Activated T-cell treated with anti-CD3 and anti-CD28 coated beads, Interleukin-2, amount 50 U/mL, for 4 hours (primary cell): ENCODE results near the gene PPP1R37. TPM values are rescaled to one million over a fixed set of nuclear protein-coding genes. Genes with fewer than 3 reads are reported as not detected.

Source experiments
- ATAC-seq, 2 donors: fragments of 200-7000 bp; cut with Tn5 transposase; one replicate each; pipeline ENCODE4 v1.10.0; 2021
- DNase-seq: peaks from one replicate; pipeline ENCODE4 v3.0.0-alpha.2; 2020
- H3K27me3 Mint-ChIP-seq: one replicate; pipeline ENCODE4 v1.8.0; 2021; ENCODE audit warnings: low read depth, mixed read lengths
- H3K36me3 Mint-ChIP-seq: one replicate; pipeline ENCODE4 v1.8.0; 2022; ENCODE audit warnings: mixed read lengths; ENCODE audit not compliant: insufficient read depth
- H3K4me1 Mint-ChIP-seq: one replicate; pipeline ENCODE4 v1.8.0; 2021; ENCODE audit warnings: low read depth, mixed read lengths
- H3K4me3 Mint-ChIP-seq: one replicate; pipeline ENCODE4 v1.8.0; 2021; ENCODE audit warnings: mild to moderate bottlenecking, moderate library complexity, mixed read lengths
- H3K9me3 Mint-ChIP-seq: one replicate; pipeline ENCODE4 v1.8.0; 2021; ENCODE audit warnings: mixed read lengths
- total RNA-seq, 3 donors: library from RNA; stranded (reverse); gene quantifications; one replicate each; pipeline ENCODE4 v1.2.1, GENCODE V29; 2021

PPP1R37 gene
- total RNA-seq, 3 donors from 2014 or later, result 23.2 to 24.9 (median 24.7) TPM

DNA sequence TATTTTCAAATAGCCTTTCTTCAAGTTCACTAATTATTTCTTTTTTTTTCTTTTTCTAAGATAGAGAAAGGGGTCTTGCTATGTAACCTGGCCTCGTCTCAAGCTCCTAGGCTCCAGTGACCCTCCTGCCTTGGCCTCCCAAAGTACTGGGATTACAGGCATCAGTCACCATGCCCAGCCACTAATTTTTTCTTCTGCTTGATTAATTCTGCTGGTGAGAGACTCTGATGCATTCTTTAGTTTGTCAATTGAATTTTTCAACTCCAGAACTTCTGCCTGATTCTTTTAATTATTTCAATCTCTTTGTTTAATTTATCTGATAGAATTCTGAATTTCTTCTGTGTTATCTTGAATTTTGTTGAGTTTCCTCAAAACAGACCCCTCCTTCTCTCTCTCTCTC is 97.0 kb downstream of the PPP1R37 start:
- no peaks in the 10 kb centered on the region for H3K9me3 Mint-ChIP-seq
- peaks cover 1% of the 10 kb centered on the region for H3K36me3 Mint-ChIP-seq
- H3K27me3 Mint-ChIP-seq, result no peaks in the 10 kb centered on the region
- DNase-seq (no peak), ATAC-seq (no peak)
- H3K4me1 Mint-ChIP-seq, result peaks cover 3% of the 10 kb centered on the region
- no peak overlapping the region for H3K4me3 Mint-ChIP-seq

DNA sequence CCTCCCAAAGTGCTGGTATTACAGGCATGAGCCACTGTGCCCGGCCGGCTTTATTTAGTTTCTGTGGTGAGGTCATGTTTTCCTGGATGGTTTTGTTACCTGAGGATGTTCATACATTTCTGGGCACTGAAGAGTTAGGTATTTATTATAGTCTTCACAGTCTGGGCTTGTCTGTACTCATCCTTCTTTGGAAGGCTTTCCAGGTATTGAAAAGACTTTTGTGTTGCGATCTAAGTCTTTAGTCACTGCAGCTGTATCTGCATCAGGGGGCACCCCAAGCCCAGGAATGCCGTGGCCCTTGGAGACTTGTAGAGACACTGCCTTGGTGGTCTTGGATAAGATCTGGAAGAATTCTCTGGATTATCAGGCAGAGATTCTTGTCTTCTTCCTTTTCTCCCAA is 98.4 kb downstream of the PPP1R37 start:
- H3K4me3 Mint-ChIP-seq, result no peak overlapping the region
- DNase-seq, result no peak
- H3K27me3 Mint-ChIP-seq, result no peaks in the 10 kb centered on the region
- no peak for ATAC-seq
- H3K9me3 Mint-ChIP-seq, result no peaks in the 10 kb centered on the region
- peaks cover 1% of the 10 kb centered on the region for H3K36me3 Mint-ChIP-seq
- H3K4me1 Mint-ChIP-seq, result peaks cover 3% of the 10 kb centered on the region

DNA sequence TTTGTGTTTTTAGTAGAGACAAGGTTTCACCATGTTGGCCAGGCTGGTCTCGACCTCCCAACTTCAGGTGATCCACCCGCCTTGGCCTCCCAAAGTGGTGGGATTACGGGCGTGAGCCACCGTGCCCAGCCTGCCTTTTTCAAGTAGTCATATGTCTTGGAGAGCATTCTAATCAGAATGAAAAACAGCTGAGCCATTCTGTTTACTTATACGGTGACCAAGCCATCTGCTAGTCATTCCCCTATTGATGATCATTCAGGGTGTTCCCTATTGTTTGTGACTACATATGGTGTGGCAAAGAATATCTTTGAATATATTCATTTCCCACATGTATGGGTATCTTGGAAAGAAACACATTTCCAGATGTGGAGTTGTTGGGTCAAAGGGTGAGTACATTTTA is 102.8 kb downstream of the PPP1R37 start:
- Mint-ChIP-seq H3K4me3 (no peak overlapping the region), H3K4me1 (no peaks in the 10 kb centered on the region), H3K9me3 (no peaks in the 10 kb centered on the region), H3K36me3 (peaks cover 1% of the 10 kb centered on the region), H3K27me3 (no peaks in the 10 kb centered on the region)
- ATAC-seq (no peak), DNase-seq (no peak)

Other genes with a start within 250 kb of the PPP1R37 start
- gene NECTIN2, start 246.9 kb upstream of the PPP1R37 start, total RNA-seq, result 1 to 10 TPM in 2 of 3 donors, under 1 TPM in 1; 0.66 to 1.4 (median 1.3) TPM
- gene TOMM40, start 201.9 kb upstream of the PPP1R37 start, total RNA-seq, result 100 to 1,000 TPM; 427 to 536 (median 461) TPM
- gene APOE, start 187.4 kb upstream of the PPP1R37 start, total RNA-seq, result 1 to 10 TPM; 4.3 to 5.0 (median 4.9) TPM
- gene APOC1, start 178.6 kb upstream of the PPP1R37 start, total RNA-seq, result 1 to 10 TPM; 1.3 to 4.8 (median 4.2) TPM
- gene APOC4, start 150.9 kb upstream of the PPP1R37 start, total RNA-seq, result not detected
- not detected for gene APOC2, start 147.1 kb upstream of the PPP1R37 start, total RNA-seq
- gene CLPTM1, start 137.8 kb upstream of the PPP1R37 start, total RNA-seq, result 100 to 1,000 TPM; 103 to 117 (median 112) TPM
- gene RELB, start 91.7 kb upstream of the PPP1R37 start, total RNA-seq, result 100 to 1,000 TPM; 128 to 137 (median 129) TPM
- 100 to 1,000 TPM; 111 to 114 (median 114) TPM for gene CLASRP, start 54.1 kb upstream of the PPP1R37 start, total RNA-seq
- 10 to 100 TPM in 1 of 3 donors, 1 to 10 TPM in 2; 7.8 to 10.2 (median 8.6) TPM for gene ZNF296, start 16.7 kb upstream of the PPP1R37 start, total RNA-seq
- gene GEMIN7, start 13.9 kb upstream of the PPP1R37 start, total RNA-seq, result 10 to 100 TPM; 58.8 to 69.3 (median 65.0) TPM
- gene NKPD1, start 67.8 kb downstream of the PPP1R37 start, total RNA-seq, result under 1 TPM; 0.30 to 0.45 (median 0.33) TPM
- 10 to 100 TPM in 1 of 3 donors, 1 to 10 TPM in 2; 8.5 to 11.5 (median 9.1) TPM for gene TRAPPC6A, start 85.1 kb downstream of the PPP1R37 start, total RNA-seq
- 10 to 100 TPM; 12.3 to 15.5 (median 14.5) TPM for gene BLOC1S3, start 85.6 kb downstream of the PPP1R37 start, total RNA-seq
- gene EXOC3L2, start 152.2 kb downstream of the PPP1R37 start, total RNA-seq, result not detected
- gene MARK4, start 158.1 kb downstream of the PPP1R37 start, total RNA-seq, result 10 to 100 TPM; 14.6 to 18.3 (median 15.9) TPM
- gene CKM, start 229.7 kb downstream of the PPP1R37 start, total RNA-seq, result not detected
- gene KLC3, start 247.6 kb downstream of the PPP1R37 start, total RNA-seq, result not detected